Ovary (tissue), 9 donors: ENCODE data around the gene GSTP1. TPM values are rescaled to one million over a fixed set of nuclear protein-coding genes. Genes with fewer than 3 reads are reported as not detected.

Experiments used
- DNase-seq, 5 donors: peaks; one replicate each; pipeline ENCODE4 v3.0.0-alpha.2; 2019 to 2020
- H3K27ac ChIP-seq, 2 donors: fragments of 200-600 bp; one replicate each; pipeline versions ENCODE4 v1.5.1 to v1.8.0; 2019 to 2022
- H3K27me3 ChIP-seq: fragments of 200-600 bp; one replicate; pipeline ENCODE4 v1.8.0; 2022
- H3K36me3 ChIP-seq: fragments of 200-600 bp; sonication (generic); one replicate; pipeline ENCODE4 v1.5.1; 2019
- H3K4me1 ChIP-seq: one replicate; pipeline ENCODE4 v1.8.1; 2013; ENCODE audit warnings: mild to moderate bottlenecking, moderate library complexity; ENCODE audit not compliant: insufficient read depth
- H3K4me3 ChIP-seq: fragments of 200-600 bp; sonication (generic); one replicate; pipeline ENCODE4 v1.5.1; 2017
- H3K9me3 ChIP-seq, 2 donors: fragments of 200-600 bp in 1 of 2; sonication (generic) in 1 of 2; one replicate each; pipeline versions ENCODE4 v1.5.1 to v1.8.1; 2013 to 2019; ENCODE audit warnings: mild to moderate bottlenecking in 1 of 2, moderate library complexity in 1 of 2
- EP300 ChIP-seq: sonication (generic); formaldehyde crosslinking; IDR thresholded peaks from one replicate; pipeline ENCODE4 v1.6.1; 2017; ENCODE audit warnings: antibody characterized with exemption
- POLR2A ChIP-seq: fragments of 450-650 bp; IDR thresholded peaks from one replicate; pipeline ENCODE4 v1.6.1; 2017; ENCODE audit warnings: antibody characterized with exemption, mild to moderate bottlenecking, moderate library complexity
- WGBS, 3 donors: extraction: QIAGEN DNeasy Blood & Tissue Kit in 1 of 3; methylation state at CpG; one replicate each; pipeline versions ENCODE4 v1.1.5 to v1.1.7; 2013 to 2017; 5-methylcytosine and 5-hydroxymethylcytosine counted together
- intact Hi-C, 4 donors: fragments of 100-400 bp; cut with DNase I; formaldehyde crosslinking; loops; one replicate each; pipeline versions ENCODE4 v1.11.0 to v1.15.1; 2022 to 2023
- polyA plus RNA-seq, 2 donors: library from polyadenylated mRNA; stranded (reverse); fragments of 200-250 nt in 1 of 2; fragments of 350-450 nt in 1 of 2; fragmentation: Illumina TruSeq in 1 of 2; extraction: RNeasy Lipid Tissue Mini Kit (QIAGEN cat#74804) in 1 of 2; gene quantifications; one replicate each; pipeline ENCODE4 v1.2.3, GENCODE V29; 2013 to 2014
- total RNA-seq, 7 donors: library from RNA; depleted of rRNA in 2 of 7; stranded (reverse); fragments of >200 nt in 2 of 7; fragmentation: NEBNext Ultra II Directional in 3 of 7; extraction: Animal tissue kit (Norgen Biotek cat#: 25700) in 3 of 7; gene quantifications; one replicate each; pipeline versions ENCODE4 v1.1.0 to v1.2.4, GENCODE V29; 2016 to 2023
- TF ChIP-seq, protein P1 (sequence below), 3 donors: fragments of 450-650 bp in 2 of 3; fragments of 200-600 bp in 1 of 3; IDR thresholded peaks; one replicate each; pipeline versions ENCODE4 v1.5.1 to v1.8.0; 2016 to 2022; ENCODE audit warnings: antibody characterized with exemption in 3 of 3, mild to moderate bottlenecking in 1 of 3
- donor health status: DM: no; HTN: no; CAD: no; lungs with moderate emphysema.
- donor health status: DM: no; HTN: no; CAD: no.
- donor health status: Bipolar disorder and iron deficiency.
- donor health status: DM: yes; HTN: yes; CAD: no.
- donor health status: DM: no; HTN: no; CAD: no.
- donor health status: DM: yes; HTN: yes; CAD: no.

The GSTP1 gene
- total and polyA plus RNA-seq, 9 donors, result 189 to 1,321 (median 459) TPM

DNA sequence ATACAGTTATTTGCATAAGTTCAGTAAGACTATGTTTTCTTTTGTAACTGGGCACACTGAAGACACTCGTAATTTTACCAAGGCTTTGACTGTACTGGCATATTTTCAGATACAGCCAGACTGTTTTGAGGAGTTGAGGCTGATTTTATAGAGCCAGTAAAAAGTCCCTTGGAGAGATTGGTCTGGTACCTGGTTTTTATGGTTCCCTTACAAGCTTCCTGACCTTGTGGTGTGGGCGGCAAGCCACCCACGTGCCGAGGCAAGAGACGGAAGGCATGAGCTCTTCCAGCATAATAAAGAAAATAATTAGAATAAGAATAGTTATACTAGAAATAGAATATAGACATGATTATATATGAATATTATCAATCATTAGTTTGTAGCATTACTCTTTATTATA, 11.3 kb upstream of the GSTP1 start:
- intact Hi-C loops, result loop anchor here in 2 of 4 donors (5.0 to 10.0 kb wide), 2 partner anchors 82 to 85 kb away; partner anchors contain the start of gene ACY3 (in 1 of the 2)
- H3K27me3 ChIP-seq, result no peaks in the 10 kb centered on the region
- DNase-seq, result no peak
- no peaks in the 10 kb centered on the region for H3K4me1 ChIP-seq
- no peak overlapping the region for H3K27ac ChIP-seq
- H3K9me3 ChIP-seq, result no peaks in the 10 kb centered on the region
- WGBS, 3 donors, result 13 to 19% (median 17%) methylated on average over 5 of the region's 5 CpGs
- no peak overlapping the region for H3K4me3 ChIP-seq
- TF ChIP-seq POLR2A, result no peak
- TF ChIP-seq, protein P1, sequence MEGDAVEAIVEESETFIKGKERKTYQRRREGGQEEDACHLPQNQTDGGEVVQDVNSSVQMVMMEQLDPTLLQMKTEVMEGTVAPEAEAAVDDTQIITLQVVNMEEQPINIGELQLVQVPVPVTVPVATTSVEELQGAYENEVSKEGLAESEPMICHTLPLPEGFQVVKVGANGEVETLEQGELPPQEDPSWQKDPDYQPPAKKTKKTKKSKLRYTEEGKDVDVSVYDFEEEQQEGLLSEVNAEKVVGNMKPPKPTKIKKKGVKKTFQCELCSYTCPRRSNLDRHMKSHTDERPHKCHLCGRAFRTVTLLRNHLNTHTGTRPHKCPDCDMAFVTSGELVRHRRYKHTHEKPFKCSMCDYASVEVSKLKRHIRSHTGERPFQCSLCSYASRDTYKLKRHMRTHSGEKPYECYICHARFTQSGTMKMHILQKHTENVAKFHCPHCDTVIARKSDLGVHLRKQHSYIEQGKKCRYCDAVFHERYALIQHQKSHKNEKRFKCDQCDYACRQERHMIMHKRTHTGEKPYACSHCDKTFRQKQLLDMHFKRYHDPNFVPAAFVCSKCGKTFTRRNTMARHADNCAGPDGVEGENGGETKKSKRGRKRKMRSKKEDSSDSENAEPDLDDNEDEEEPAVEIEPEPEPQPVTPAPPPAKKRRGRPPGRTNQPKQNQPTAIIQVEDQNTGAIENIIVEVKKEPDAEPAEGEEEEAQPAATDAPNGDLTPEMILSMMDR (IDR thresholded peaks at IDR 0.05), result no peak
- TF ChIP-seq EP300, result no peak
- no peaks in the 10 kb centered on the region for H3K36me3 ChIP-seq

DNA sequence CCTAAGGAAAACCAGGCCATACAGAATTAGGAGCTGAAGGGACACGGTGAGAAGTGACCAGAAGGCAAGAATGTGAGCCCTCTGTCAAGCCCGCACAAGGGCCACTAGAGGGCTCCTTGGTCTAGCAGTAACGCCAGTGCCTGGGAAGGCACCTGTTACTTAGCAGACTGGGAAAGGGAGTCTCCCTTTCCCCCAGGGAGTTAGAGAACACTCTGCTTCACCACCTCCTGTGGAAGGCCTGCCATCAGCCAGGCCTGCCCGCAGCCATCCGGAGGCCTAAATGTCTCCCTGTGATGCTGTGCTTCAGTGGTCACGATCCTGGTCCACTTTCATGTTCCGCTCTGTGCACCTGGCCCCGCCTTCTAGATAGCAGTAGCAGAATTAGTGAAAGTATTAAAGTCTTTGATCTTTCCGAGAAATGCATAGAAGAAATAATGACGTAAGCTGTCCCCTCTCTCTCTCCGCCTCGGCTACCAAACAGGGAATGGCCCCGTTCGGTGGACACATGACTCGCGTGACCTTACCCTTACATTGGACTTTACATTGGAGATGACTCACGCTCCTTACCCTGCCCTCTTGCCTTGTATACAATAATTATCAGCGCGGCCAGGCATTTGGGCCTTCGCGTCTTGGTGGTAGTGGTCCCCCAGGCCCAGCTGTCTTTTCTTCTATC, 10.7 kb upstream of the GSTP1 start:
- DNase-seq, result peak in 3 of 5 donors; percentile 45 to 52 (median 47)
- WGBS, 3 donors, result 62 to 70% (median 62%) methylated on average over 21 of the region's 21 CpGs

DNA sequence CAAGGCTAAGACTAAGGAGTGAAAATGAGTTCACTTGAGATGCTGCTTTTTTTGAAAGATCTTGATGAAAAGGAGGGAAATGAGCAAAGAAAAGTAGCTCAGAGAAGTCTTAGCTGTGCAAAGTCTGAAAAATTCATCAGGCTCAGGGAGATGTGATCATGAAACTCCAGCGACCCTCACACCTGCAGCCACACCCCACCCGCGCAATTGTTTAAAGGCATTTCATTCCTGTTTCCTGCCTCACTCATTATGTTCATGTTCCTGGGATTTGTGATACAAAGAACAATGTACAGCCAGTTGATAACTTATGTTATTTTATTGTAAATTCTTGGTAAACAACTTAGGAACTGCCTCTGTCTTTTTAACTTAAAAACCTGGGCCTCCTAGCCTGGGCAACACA, 8.7 kb upstream of the GSTP1 start:
- WGBS, 3 donors, result 50 to 59% (median 58%) methylated on average over 3 of the region's 3 CpGs
- H3K27ac ChIP-seq, result no peak overlapping the region
- H3K4me1 ChIP-seq, result no peaks in the 10 kb centered on the region
- no peaks in the 10 kb centered on the region for H3K9me3 ChIP-seq
- no peaks in the 10 kb centered on the region for H3K36me3 ChIP-seq
- intact Hi-C loops, result loop anchor here in 2 of 4 donors (5.0 to 10.0 kb wide), 2 partner anchors 80 to 82 kb away; partner anchors contain the start of gene ACY3 (in 1 of the 2)
- H3K27me3 ChIP-seq, result no peaks in the 10 kb centered on the region
- H3K4me3 ChIP-seq, result no peak overlapping the region
- TF ChIP-seq, protein P1 (IDR thresholded peaks at IDR 0.05), result no peak
- TF ChIP-seq EP300 (no peak), POLR2A (no peak)
- DNase-seq, result no peak

More for the DNA sequence above, 10.7 kb upstream of the GSTP1 start:
- Histone ChIP-seq H3K9me3 (no peaks in the 10 kb centered on the region), H3K4me3 (no peak overlapping the region), H3K27ac (no peak overlapping the region), H3K4me1 (no peaks in the 10 kb centered on the region), H3K36me3 (no peaks in the 10 kb centered on the region), H3K27me3 (no peaks in the 10 kb centered on the region)
- no peak for TF ChIP-seq POLR2A
- TF ChIP-seq, protein P1 (IDR thresholded peaks at IDR 0.05), result peak; percentile 38 to 43 (median 40)
- intact Hi-C loops, result loop anchor here in 2 of 4 donors (5.0 to 10.0 kb wide), 2 partner anchors 82 to 84 kb away; partner anchors contain the start of gene ACY3 (in 1 of the 2)

DNA sequence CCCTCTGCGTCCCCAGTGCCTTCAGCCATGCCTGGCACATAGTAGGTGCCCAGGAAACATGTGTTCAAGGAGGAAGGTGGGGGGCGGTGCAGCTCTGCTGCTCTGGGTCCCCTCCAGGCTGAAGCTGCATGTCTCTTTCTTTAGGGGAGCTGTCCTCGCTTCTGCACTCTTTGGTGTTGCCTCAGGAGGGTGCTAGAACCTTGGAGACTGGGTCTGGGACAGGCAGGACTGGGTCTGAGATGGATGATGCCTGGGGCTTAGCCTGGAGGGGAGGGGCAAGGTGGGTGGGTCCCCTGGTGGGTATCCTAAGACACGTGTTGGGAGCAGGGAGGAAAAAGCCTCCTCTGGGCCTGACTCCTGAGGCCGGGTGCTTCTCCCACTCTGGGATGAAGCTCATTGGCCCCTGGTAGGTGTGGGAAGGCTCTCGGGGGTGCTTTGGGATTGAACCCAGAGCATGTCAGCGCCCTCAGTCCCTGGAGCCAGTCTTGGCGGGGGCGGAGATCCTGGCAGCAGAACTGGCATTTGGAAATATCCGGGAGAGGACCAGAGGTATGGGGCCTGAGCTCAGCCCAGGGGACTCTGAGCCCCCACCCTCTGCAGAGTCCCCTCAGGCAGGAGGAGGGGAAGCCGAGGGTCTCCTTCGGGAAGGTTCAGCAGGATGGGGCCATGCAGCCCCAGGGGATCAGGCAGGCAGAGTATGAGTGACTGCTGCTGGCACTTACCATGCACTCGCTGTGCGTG, 6.7 kb upstream of the GSTP1 start:
- Histone ChIP-seq H3K27me3 (no peaks in the 10 kb centered on the region), H3K27ac (no peak overlapping the region), H3K4me1 (no peaks in the 10 kb centered on the region), H3K36me3 (no peaks in the 10 kb centered on the region), H3K4me3 (no peak overlapping the region), H3K9me3 (no peaks in the 10 kb centered on the region)
- TF ChIP-seq, protein P1 (IDR thresholded peaks at IDR 0.05), result no peak
- TF ChIP-seq EP300 (no peak), POLR2A (no peak)
- intact Hi-C loops, result loop anchor here in 1 of 4 donors (10.0 kb wide), 1 partner anchor 78 kb away; the partner anchor contains the start of gene ACY3
- WGBS, 3 donors, result 64 to 80% (median 67%) methylated on average over 14 of the region's 14 CpGs
- no peak for DNase-seq
